Measurements from ENCODE around the gene FBXW10. TPM values are rescaled to one million over a fixed set of nuclear protein-coding genes. Genes with fewer than 3 reads are reported as not detected.
"Not testable (repeated sequence)": the region's sequence is repeated elsewhere in the genome, so short reads cannot be mapped to it uniquely, and the experiment has no call there.

Gene FBXW10
- 0.24 TPM for total RNA-seq
- long read RNA-seq = 0 reads

DNA sequence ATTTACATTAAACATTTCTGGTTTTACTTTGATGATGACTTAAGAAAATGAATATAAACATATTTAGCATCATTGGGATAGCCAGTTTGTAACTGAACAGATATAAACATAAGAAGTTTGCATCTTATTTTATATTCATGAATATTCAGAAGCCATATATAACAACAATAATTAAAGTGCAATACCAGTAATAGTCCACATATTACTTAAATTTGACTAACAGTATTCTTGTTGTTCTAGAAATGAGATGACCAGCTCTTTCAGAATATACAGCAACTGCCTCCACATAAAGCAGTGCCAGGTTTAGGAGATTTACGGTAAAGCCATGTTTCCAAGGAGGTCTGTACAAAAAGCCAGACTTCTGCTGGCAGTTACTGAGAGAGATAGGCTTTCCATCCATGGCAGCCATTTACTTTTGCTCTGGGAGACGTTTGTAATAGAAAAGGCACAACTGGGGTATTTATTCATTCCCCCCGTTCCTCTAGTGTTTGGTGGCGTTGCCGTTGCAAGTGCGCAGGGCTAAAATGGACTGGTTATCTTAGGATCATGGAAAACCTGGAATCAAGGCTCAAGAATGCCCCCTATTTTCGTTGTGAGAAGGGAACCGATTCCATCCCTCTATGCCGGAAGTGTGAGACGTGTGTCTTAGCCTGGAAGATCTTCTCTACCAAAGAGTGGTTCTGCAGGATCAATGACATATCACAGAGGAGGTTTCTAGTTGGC is at the start of gene FBXW10:
FBXW10 (plus strand) TSS at position 356 of the 723 bp plus-strand sequence; CDS start at position 547, 191 bp downstream.
- peak; percentile 73 for ATAC-seq (ENCODE audit: poor library complexity)
- intact Hi-C loops (cut with DNase I); DNase-seq: not testable (repeated sequence)

DNA sequence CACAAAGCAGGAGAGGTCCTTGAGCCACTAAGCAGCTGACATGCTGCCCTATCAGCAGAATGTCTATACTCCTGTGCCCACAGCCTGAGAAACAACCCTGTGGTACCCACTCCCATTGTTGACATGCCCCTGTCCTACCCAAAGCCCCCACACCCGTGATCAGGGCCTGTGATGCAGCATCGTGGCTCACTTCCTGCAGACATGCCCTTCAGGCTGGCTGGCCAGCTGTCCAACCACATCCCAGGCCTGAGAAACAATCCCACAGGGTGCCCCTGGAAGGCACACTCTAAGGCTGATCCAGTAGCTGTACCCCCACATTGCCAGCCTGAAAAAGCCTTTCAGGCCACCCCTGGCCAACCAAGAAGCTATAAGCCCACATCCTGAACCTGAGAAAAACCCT is 48.7 kb upstream of the FBXW10 start:
- DNase-seq; intact Hi-C loops (cut with DNase I); ATAC-seq (ENCODE audit: poor library complexity): not testable (repeated sequence)

DNA sequence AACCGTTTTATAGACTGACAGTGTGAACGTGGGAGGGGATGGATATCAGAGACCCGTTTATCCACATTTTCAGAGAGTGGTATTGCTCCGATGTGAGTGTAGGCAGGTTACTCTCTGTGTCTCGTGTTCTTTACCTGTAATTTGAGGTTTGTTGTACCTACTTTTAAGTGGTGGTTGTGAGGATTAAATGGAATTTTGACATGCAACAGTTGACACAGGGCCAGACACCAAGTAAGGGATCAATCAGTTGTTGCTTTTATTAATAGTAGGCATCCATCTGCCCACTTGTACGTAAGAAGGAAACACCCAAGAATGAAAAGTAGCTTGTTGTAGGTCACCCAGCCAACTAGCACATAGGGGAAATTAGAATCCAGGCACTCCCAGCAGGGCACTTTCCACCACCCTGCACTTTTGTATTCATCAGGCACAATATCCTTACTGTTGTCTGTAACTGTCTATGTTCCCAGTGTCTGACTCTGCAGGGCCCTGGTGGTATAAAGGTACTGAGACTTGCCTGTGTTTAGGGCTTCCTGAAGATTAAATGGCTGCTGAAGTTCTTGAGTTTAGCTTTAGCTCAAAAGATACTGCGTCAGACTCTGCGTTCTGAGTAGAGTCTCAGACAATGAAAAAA is 45.3 kb upstream of the FBXW10 start:
- intact Hi-C loops (cut with DNase I); ATAC-seq (ENCODE audit: poor library complexity): not testable (repeated sequence)

DNA sequence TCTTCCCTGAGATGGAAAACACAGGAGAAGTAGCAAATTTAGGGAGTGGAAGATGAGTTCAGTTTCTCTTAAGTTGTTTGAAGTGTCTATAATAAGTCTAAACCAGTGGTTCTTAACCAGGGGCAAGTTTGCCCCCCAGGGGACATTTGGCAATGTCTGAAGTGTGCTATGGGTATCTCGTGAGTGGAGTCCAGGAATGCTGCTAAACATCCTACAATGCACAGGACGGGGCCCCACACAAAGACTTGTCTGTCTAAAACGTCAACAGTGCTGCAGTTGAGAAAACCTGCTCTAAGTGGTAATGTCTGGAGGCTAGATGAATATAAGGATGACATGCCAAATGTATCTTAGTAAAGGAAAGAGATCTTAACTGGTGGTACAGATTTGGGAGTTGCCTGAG is 37.9 kb upstream of the FBXW10 start:
- intact Hi-C loops (cut with DNase I); ATAC-seq (ENCODE audit: poor library complexity): not testable (repeated sequence)

More for the DNA sequence above, 45.3 kb upstream of the FBXW10 start:
- DNase-seq = not testable (repeated sequence)

DNA sequence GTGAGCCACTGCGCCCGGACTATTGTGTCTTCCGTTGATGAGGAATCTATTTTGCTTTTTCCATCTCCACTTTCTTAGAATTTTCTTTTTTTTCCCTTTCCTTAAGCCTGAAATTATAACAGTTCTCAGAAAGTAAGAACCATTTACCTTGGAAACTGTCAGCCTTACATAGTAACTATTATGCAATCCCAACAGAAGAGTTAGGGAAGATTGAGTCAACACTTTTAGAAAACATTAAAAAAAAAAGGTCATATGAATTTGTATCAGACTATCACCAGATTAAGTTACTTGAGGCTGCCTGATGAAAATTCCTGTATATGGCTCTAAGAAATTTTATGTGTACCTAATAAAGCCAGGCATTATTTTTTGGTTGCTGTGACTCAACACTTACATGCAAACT is 35.6 kb upstream of the FBXW10 start:
- ATAC-seq (ENCODE audit: poor library complexity); intact Hi-C loops (cut with DNase I): not testable (repeated sequence)

More for the DNA sequence above, 37.9 kb upstream of the FBXW10 start:
- DNase-seq = not testable (repeated sequence)

GRCh38 chr17:18712354-18712999 is 31.4 kb upstream of the FBXW10 start:
- DNase-seq (peak; percentile 77), ATAC-seq (ENCODE audit: poor library complexity) (peak; percentile 87)
- intact Hi-C loops (cut with DNase I) = not testable (repeated sequence)

More for the DNA sequence above, 35.6 kb upstream of the FBXW10 start:
- DNase-seq = not testable (repeated sequence)

GRCh38 chr17:18718643-18719427 is 25.0 kb upstream of the FBXW10 start:
- intact Hi-C loops (cut with DNase I); ATAC-seq (ENCODE audit: poor library complexity); DNase-seq: not testable (repeated sequence)

- intact Hi-C loops (cut with DNase I); DNase-seq: not testable (repeated sequence)
These were observed 24.3 kb upstream of the FBXW10 start for GRCh38 chr17:18719428-18720110.

GRCh38 chr17:18721775-18722547 is 21.9 kb upstream of the FBXW10 start:
- intact Hi-C loops (cut with DNase I); DNase-seq: not testable (repeated sequence)
- peak; percentile 86 for ATAC-seq (ENCODE audit: poor library complexity)

More at GRCh38 chr17:18719428-18720110, 24.3 kb upstream of the FBXW10 start:
- ATAC-seq (ENCODE audit: poor library complexity) = not testable (repeated sequence)

DNA sequence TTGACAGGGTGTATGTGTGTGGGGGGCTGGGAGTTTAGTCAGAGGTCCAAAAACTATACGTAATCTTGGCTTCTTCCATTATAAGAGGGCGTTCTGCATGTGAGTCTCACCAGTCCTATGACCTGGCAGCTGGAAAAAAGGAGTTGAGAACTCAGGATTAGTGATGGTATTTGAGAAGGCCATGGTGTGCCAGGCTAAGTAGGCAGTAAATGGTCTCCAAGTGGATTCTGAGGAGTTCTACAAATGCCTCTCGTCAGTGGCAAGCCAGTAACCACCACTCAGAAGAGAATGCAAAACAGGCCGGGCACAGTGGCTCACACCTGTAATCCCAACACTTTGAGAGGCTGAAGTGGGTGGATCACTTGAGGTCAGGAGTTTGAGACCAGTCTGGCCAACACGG is 21.2 kb upstream of the FBXW10 start:
- ATAC-seq (ENCODE audit: poor library complexity); DNase-seq: not testable (repeated sequence)

DNA sequence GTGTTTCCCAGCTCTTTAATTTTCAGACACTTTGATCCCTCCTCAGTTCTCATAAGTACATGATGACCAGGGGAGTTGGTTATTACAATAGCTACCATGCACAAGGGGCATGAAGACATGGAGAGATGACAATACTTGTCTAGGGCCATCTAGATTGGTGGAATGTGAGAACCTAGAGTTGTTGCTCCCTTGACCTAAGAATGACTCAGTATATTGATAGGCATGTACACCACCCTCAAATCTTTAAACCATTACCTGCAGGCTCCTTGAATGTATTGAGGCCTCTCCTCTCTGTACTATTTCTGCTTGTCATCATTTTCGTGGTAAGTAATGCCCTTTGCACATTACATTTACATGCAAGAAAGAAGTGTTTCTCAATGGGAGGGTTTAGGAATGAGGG is 20.3 kb upstream of the FBXW10 start:
- intact Hi-C loops (cut with DNase I); ATAC-seq (ENCODE audit: poor library complexity): not testable (repeated sequence)

More for the DNA sequence above, 21.2 kb upstream of the FBXW10 start:
- intact Hi-C loops (cut with DNase I) = not testable (repeated sequence)

GRCh38 chr17:18732438-18732837 is 11.4 kb upstream of the FBXW10 start:
- DNase-seq; ATAC-seq (ENCODE audit: poor library complexity); intact Hi-C loops (cut with DNase I): not testable (repeated sequence)

More for the DNA sequence above, 20.3 kb upstream of the FBXW10 start:
- DNase-seq = not testable (repeated sequence)

DNA sequence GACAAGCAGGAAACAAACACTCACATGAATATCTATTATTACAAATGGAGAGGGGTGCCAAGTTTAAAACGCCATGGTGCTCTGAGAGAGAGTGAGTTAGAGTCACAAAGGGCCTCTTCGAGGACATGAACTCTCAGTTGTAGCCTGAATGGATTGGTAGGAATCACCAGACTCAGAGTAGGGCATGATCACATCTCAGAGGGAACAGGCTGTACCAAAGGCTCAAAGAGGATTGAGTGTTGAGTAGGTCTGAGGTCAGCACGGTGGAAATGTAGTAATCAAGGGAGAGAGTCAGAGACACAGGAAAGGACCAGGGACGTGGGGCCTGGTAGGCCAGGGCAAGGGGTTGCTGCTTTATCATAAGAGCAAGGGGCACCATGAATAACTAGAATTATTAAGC is 10.5 kb upstream of the FBXW10 start:
- peak; percentile 85 for ATAC-seq (ENCODE audit: poor library complexity)

GRCh38 chr17:18739616-18740391 is 4.0 kb upstream of the FBXW10 start:
- ATAC-seq (ENCODE audit: poor library complexity); intact Hi-C loops (cut with DNase I); DNase-seq: not testable (repeated sequence)

More for the DNA sequence above, 10.5 kb upstream of the FBXW10 start:
- intact Hi-C loops (cut with DNase I); DNase-seq: not testable (repeated sequence)

- peak; percentile 43 for ATAC-seq (ENCODE audit: poor library complexity)
- intact Hi-C loops (cut with DNase I) = not testable (repeated sequence)
These were observed 2.6 kb upstream of the FBXW10 start for GRCh38 chr17:18741228-18741627.

DNA sequence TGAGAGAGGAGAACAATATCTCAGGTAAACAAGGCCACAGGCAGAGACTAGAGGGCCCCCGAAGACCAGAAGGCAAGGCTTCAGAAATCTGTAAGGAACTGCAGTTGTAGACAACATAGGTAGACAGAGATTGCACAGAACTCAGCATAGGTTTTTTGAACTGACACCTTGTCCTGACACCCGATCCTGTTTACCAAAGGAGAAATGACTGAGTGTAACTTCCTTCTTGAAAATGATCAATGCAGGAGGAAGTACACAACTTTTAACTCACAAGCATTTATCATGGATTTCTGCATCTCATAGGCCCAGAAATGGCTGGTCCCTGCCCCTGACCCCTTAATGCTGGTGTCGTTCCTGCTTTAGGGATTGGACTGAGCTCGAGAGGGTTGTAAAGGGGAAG is 872 bp downstream of the FBXW10 start:
- DNase-seq; ATAC-seq (ENCODE audit: poor library complexity); intact Hi-C loops (cut with DNase I): not testable (repeated sequence)

More at GRCh38 chr17:18741228-18741627, 2.6 kb upstream of the FBXW10 start:
- not testable (repeated sequence) for DNase-seq

All from Right ventricle myocardium superior (tissue), 1 donor.